RKO (cell line): ENCODE measurements around the gene CHODL.

ENCODE experiments used
- DNase-seq: peaks from one replicate; pipeline ENCODE4 v3.0.0-alpha.2; 2016; ENCODE audit warnings: low spot score

CHODL gene

DNA sequence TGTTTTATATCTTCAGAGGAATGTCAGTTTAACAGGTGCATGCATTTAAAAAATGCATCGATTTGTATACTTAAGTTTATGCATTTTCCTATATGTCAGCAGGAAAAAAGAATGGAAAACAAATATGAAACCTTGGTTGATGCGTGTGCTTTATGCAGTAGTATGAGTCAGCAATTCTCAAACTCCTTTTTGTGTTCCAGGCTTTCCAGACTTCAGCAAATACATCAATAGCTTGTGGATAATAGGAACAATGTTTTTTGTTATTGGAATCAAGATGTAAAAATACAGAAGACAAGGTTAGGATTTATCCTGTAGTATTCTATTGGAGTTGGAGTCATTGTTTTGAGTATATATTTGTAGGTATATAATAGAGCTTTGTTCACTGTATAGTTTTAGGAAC lies 45.2 kb downstream of the CHODL start:
- no peak for DNase-seq

DNA sequence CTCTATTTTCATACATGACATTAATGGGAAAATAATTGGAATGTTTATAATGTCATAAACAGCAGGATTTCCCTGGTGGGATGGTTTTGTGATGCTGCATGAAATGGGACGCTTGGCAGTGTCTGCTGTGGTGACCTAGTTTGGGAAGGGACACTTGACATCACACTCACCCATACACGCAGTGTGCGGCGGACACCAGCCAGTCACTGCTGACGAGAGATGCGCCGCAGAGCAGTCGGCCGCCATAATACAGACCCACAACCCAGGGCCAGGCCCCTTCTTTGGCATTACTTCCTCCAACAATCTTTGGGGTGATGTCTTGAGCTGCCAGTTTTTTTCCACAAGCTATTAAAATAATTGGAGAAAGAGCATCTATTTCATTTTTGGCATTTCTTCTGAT lies 49.5 kb downstream of the CHODL start:
- DNase-seq = no peak

DNA sequence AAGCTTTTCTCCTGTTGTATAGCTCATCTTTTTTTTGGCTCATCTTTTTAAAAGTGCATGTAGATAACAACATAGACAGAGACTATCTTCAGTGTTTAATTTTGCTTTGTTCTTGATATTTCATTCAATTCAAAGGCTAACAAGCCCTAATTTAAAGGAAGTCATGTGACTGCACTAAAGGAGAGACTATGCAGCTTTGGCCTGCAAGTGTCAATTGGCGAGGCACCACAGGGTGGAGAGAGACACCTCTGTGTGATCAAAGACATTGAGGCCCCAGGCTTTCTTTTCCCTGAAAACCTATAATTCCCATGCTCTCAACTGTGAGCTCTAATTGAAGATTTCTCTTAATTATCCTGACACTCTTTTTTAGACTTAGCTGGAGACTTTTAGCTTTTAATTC lies 53.6 kb downstream of the CHODL start:
- no peak for DNase-seq
